A549 treated with RU486 at 1 μM for 4 hours (cell line): ENCODE measurements around the gene REG1B. TPM values are rescaled to one million over a fixed set of nuclear protein-coding genes. Genes with fewer than 3 reads are reported as not detected.

Source experiments
- total RNA-seq: library from RNA; stranded (reverse); fragments of 200-300 nt; extraction: Qiagen RNA extraction; gene quantifications from 5 replicates; pipeline ENCODE4 v1.2.3, GENCODE V29; 2022; ENCODE audit warnings: low read depth

Gene REG1B, protein sequence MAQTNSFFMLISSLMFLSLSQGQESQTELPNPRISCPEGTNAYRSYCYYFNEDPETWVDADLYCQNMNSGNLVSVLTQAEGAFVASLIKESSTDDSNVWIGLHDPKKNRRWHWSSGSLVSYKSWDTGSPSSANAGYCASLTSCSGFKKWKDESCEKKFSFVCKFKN
- total RNA-seq = not detected in 5 replicates

DNA sequence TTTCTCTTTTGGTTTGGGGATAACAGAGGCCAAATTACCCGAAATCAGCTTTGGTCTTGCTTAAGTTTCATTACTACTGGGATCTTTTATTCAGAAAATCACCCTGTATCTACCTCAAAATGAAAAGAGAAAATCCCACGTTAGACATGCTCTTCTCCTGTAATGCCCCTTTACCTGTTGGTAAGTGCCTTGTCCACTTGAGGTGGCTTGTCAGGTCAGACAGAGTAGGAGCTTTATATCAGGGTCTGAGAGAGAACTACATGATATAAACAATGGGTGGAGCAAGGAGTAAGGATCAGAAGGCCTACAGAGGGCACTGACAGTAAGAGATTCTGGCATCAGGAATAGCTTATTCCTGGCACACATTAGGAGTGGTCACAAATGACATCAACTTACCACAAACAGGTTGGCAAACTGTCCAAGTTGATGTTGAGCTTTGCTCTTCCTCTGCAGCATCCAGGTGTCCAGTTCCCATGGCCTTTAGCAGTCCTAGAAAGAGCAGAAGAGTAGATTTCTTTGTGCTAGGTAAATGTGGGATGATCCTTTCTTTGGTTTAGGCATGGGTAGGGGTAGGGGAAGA, at the start of gene REG1B:
TSS of gene REG1B (minus strand) at position 209 of the 580 bp plus-strand sequence. CDS start 381 bp downstream, outside the sequence.

DNA sequence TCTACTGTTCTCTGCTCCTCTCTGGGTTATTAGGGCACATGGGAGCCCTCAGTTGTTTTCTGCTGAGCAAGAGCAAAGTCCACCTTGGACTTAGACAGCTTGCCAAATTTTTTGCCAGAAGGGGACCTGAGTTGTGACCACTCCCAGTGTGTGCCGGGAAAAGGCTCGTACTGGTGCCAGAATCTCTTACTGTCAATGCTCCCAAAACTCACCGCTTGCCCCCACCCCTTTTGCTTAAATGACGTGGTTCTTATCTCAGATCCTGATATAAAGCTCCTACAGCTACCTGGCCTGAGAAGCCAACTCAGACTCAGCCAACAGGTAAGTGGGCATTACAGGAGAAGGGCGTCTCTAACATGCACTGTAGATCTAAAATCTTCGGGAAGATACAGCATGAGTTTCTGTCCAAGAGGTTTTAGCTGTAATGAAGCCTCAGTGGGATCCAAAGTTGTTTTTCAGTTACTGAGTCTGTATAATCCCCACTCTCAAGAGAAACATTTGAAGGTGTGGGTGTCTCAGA, 32.5 kb upstream of the REG1B start, which contains the start of gene REG1A:
TSS of gene REG1A (plus strand) at position 295 of the 520 bp plus-strand sequence. CDS start 374 bp downstream, outside the sequence.

Other genes starting within 250 kb of the REG1B start
- gene REG3G, start 62.3 kb downstream of the REG1B start, total RNA-seq = not detected in 5 replicates
- gene REG1A, start 32.5 kb upstream of the REG1B start, total RNA-seq = not detected in 5 replicates
- gene REG3A, start 71.8 kb upstream of the REG1B start, total RNA-seq = not detected in 5 replicates